GM10266 (cell line): ENCODE results near the gene IFITM1.

Experiments used
- DNase-seq: peaks from one replicate; pipeline ENCODE4 v3.0.0; 2012; ENCODE audit errors: extremely low spot score
- TF ChIP-seq, protein P1 (sequence below): IDR thresholded peaks from 2 replicates; pipeline ENCODE4 v1.5.1; 2012; ENCODE audit warnings: mild to moderate bottlenecking, low read depth; ENCODE audit not compliant: control insufficient read depth, insufficient read depth; ENCODE audit errors: missing control alignments

The IFITM1 gene

DNA sequence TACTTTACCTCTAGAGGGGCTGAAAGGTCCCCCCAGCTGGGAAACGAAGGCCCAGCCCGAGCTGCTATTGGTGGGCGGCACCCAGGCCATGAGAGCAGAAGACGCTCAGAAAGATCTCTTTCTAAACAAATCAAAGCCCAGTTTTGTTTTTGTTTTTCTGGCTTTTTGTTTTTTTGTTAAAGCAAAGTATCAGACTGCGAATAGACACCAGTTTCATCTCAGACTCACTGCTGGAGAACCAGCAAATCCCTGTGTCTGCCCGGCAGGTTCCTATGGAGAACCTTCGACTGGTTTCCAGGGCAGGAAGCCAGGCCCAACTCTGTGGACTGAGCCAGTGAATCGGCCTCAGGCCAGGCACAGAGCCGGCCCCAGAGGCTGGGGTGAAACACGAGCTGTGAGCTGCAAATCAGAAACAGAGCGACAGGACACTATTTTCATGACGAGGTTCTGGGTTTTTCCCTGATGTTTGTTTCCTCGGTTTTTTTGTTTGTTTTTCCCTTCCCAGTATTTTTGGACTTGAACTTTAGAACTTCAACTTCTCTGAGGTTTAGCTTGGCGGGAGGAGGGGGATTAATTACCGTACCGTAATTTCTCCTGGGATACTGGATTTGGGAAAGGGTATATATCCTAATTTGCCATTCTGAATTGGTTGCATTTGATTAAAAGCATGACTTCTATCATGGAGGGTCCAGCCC is 39.5 kb downstream of the IFITM1 start:
- no peak for DNase-seq
- TF ChIP-seq, protein P1, sequence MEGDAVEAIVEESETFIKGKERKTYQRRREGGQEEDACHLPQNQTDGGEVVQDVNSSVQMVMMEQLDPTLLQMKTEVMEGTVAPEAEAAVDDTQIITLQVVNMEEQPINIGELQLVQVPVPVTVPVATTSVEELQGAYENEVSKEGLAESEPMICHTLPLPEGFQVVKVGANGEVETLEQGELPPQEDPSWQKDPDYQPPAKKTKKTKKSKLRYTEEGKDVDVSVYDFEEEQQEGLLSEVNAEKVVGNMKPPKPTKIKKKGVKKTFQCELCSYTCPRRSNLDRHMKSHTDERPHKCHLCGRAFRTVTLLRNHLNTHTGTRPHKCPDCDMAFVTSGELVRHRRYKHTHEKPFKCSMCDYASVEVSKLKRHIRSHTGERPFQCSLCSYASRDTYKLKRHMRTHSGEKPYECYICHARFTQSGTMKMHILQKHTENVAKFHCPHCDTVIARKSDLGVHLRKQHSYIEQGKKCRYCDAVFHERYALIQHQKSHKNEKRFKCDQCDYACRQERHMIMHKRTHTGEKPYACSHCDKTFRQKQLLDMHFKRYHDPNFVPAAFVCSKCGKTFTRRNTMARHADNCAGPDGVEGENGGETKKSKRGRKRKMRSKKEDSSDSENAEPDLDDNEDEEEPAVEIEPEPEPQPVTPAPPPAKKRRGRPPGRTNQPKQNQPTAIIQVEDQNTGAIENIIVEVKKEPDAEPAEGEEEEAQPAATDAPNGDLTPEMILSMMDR = no peak

- TF ChIP-seq, protein P1 = no peak
- DNase-seq = peak; percentile 93
These were observed 42.0 kb downstream of the IFITM1 start for GRCh38 chr11:355581-356458.

- TF ChIP-seq, protein P1 = no peak
- no peak for DNase-seq
These were observed 42.8 kb downstream of the IFITM1 start for GRCh38 chr11:356610-357009.

DNA sequence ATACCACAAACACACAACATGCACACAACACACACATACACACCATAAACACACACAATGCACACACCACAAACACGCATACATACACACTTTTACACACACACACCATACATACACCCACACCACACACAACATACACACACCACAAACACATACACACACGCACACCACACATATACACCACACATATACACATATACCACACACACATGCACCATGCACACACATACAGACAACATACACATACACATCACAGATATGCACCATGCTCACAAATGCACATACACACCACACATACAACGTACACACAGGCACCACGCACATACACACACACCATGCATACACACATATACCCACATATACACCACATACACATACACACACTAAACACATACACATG is 43.7 kb downstream of the IFITM1 start:
- TF ChIP-seq, protein P1 = no peak
- no peak for DNase-seq

DNA sequence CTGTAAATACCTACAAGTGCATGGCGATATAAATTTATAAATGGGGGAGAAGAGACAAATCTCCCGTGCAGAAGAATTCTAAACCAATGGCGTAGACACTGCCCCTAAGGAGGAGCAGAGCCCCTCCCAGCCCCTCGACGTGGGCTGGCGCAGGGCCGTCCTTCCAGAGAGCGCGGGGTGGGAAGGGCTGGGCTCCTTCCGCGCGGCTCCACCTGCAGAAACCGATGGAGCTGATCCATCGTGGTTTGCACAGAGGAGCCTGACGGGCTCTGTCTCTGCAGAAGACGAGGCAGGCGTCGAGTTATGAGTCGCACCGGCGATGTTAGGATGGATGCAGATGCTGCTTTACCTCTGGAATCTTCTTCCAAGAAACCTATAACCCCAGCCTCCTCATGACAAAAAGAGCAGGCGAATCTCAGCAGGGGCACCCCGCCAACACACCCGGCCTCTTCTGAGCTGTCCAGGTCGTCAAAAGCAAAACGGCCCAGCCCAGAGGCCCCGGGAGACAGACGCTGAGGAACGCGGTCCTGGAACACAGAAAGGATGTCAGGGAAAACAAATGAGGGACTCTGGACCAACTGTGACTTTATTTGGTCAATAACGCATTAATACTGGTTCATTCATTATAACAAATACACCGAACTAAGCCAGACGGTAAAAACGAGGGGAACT is 44.4 kb downstream of the IFITM1 start:
- TF ChIP-seq, protein P1 = no peak
- no peak for DNase-seq

DNA sequence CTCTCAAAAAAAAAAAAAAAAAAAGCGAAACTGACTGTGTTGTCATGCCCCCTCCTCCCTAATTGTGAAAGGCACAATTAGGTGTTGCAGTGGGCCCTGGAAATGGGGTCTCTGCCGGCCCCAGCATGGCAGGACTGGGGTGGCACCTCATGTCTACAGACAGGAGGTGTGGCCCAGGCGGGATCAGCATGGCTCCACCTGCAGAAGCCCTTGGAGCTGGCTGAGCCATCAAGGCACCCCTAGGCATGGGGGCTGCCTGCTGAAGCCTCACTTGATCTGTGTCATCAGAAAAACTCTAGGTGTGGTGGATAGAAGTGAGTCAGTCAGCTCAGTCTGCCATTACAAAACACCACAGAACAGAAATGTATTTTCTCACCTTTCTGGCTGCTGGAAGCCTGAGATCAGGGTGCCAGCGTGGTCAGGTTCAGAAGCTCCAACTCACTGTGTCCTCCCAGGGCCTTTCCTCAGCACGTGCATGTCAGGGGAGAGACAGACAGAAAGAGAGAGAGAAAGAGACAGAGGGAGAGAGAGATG is 45.4 kb downstream of the IFITM1 start:
- TF ChIP-seq, protein P1 = no peak
- DNase-seq = peak; percentile 37
